NCI-H1092 (cell line): ENCODE results near the gene LPCAT1.

ENCODE experiments used
- DNase-seq: peaks from one replicate; lab custom pipeline; 2025; lab: John Stamatoyannopoulos, UW

LPCAT1 gene

GRCh38 chr5:1443171-1443570 is 80.6 kb downstream of the LPCAT1 start:
- no peak for DNase-seq

- no peak for DNase-seq
These were observed 81.3 kb downstream of the LPCAT1 start for GRCh38 chr5:1442222-1443145.

- no peak for DNase-seq
These were observed 82.4 kb downstream of the LPCAT1 start for GRCh38 chr5:1441166-1441865.

- no peak for DNase-seq
These were observed 83.7 kb downstream of the LPCAT1 start for GRCh38 chr5:1440098-1440493.

- no peak for DNase-seq
These were observed 84.2 kb downstream of the LPCAT1 start for GRCh38 chr5:1439388-1440097.

- no peak for DNase-seq
These were observed 84.9 kb downstream of the LPCAT1 start for GRCh38 chr5:1438871-1439270.

- DNase-seq = no peak
These were observed 85.7 kb downstream of the LPCAT1 start for GRCh38 chr5:1437876-1438559.

- DNase-seq = peak; percentile 44
These were observed 86.4 kb downstream of the LPCAT1 start for GRCh38 chr5:1437226-1437829.

GRCh38 chr5:1436681-1437080 is 87.1 kb downstream of the LPCAT1 start:
- no peak for DNase-seq

- no peak for DNase-seq
These were observed 87.7 kb downstream of the LPCAT1 start for GRCh38 chr5:1436036-1436435.

GRCh38 chr5:1435369-1435768 is 88.4 kb downstream of the LPCAT1 start:
- DNase-seq = no peak

GRCh38 chr5:1432296-1432695 is 91.5 kb downstream of the LPCAT1 start:
- no peak for DNase-seq

GRCh38 chr5:1431896-1432295 is 91.9 kb downstream of the LPCAT1 start:
- no peak for DNase-seq

- DNase-seq = no peak
These were observed 92.5 kb downstream of the LPCAT1 start for GRCh38 chr5:1431021-1431811.

- no peak for DNase-seq
These were observed 93.5 kb downstream of the LPCAT1 start for GRCh38 chr5:1430121-1430795.

- no peak for DNase-seq
These were observed 94.3 kb downstream of the LPCAT1 start for GRCh38 chr5:1429496-1429895.

GRCh38 chr5:1429066-1429465 is 94.7 kb downstream of the LPCAT1 start:
- DNase-seq = no peak

- no peak for DNase-seq
These were observed 95.7 kb downstream of the LPCAT1 start for GRCh38 chr5:1428107-1428506.

- no peak for DNase-seq
These were observed 99.0 kb downstream of the LPCAT1 start for GRCh38 chr5:1424716-1425115.

GRCh38 chr5:1423901-1424603 is 99.7 kb downstream of the LPCAT1 start:
- DNase-seq = no peak
